GM23338 (cell line): ENCODE measurements around the gene DDR2. TPM values are rescaled to one million over a fixed set of nuclear protein-coding genes. Genes with fewer than 3 reads are reported as not detected.

ENCODE experiments used
- ATAC-seq: fragments of 200-7000 bp; cut with Tn5 transposase; 3 replicates; pipeline ENCODE4 v1.9.1; 2020
- DNase-seq: peaks from one replicate; pipeline ENCODE4 v3.0.0-alpha.2; 2015; ENCODE audit warnings: low spot score
- H2AFZ ChIP-seq: fragments of 200-600 bp; sonication (generic); 2 replicates; pipeline ENCODE4 v1.8.0; 2016; ENCODE audit warnings: antibody characterized with exemption, mild to moderate bottlenecking, moderate library complexity
- H3F3A ChIP-seq: fragments of 200-600 bp; sonication (generic); replicated peaks from 2 replicates; pipeline ENCODE4 v1.8.0; 2017; ENCODE audit warnings: antibody characterized with exemption, mixed run types, low read depth
- H3K27ac ChIP-seq: fragments of 200-600 bp; sonication (generic); 2 replicates; pipeline ENCODE4 v1.6.1; 2016; ENCODE audit warnings: low read depth
- H3K27me3 ChIP-seq: fragments of 200-600 bp; sonication (generic); 2 replicates; pipeline ENCODE4 v1.8.0; 2016; ENCODE audit warnings: mild to moderate bottlenecking, mixed run types, moderate library complexity; ENCODE audit not compliant: insufficient read depth
- H3K36me3 ChIP-seq: fragments of 200-600 bp; sonication (generic); 2 replicates; pipeline ENCODE4 v1.8.0; 2016; ENCODE audit warnings: mild to moderate bottlenecking; ENCODE audit not compliant: insufficient read depth
- H3K4me1 ChIP-seq: fragments of 200-600 bp; sonication (generic); 2 replicates; pipeline ENCODE4 v1.8.0; 2016; ENCODE audit warnings: mild to moderate bottlenecking, moderate library complexity; ENCODE audit not compliant: insufficient read depth
- H3K4me2 ChIP-seq: fragments of 200-600 bp; sonication (generic); 2 replicates; pipeline ENCODE4 v1.7.1; 2017; ENCODE audit warnings: mixed run types
- H3K4me3 ChIP-seq: fragments of 200-600 bp; sonication (generic); 2 replicates; pipeline ENCODE4 v1.6.1; 2016; ENCODE audit warnings: mixed run types
- H3K79me2 ChIP-seq: fragments of 200-600 bp; sonication (generic); replicated peaks from 2 replicates; pipeline ENCODE4 v1.8.0; 2017; ENCODE audit warnings: mild to moderate bottlenecking; ENCODE audit not compliant: insufficient read depth
- H3K9me2 ChIP-seq: fragments of 200-600 bp; sonication (generic); 2 replicates; pipeline ENCODE4 v1.8.0; 2017; ENCODE audit not compliant: insufficient read depth
- H4K20me1 ChIP-seq: fragments of 200-600 bp; sonication (generic); replicated peaks from 2 replicates; pipeline ENCODE4 v1.8.0; 2017; ENCODE audit warnings: mild to moderate bottlenecking; ENCODE audit not compliant: insufficient read depth
- H3K27ac Mint-ChIP-seq: 2 replicates; pipeline ENCODE4 v1.8.0; 2020; ENCODE audit warnings: inconsistent platforms, mild to moderate bottlenecking, moderate library complexity, mixed read lengths
- H3K27me3 Mint-ChIP-seq: 3 replicates; pipeline ENCODE4 v1.8.0; 2022; ENCODE audit warnings: low read depth, mild to moderate bottlenecking, moderate library complexity, mixed read lengths, inconsistent platforms; ENCODE audit not compliant: insufficient read depth, poor library complexity
- H3K36me3 Mint-ChIP-seq: 3 replicates; pipeline ENCODE4 v1.8.0; 2021; ENCODE audit warnings: low read depth, mild to moderate bottlenecking, inconsistent platforms, moderate library complexity, mixed read lengths
- H3K4me1 Mint-ChIP-seq: 3 replicates; pipeline ENCODE4 v1.8.0; 2020; ENCODE audit warnings: mild to moderate bottlenecking, inconsistent platforms, mixed read lengths
- H3K4me3 Mint-ChIP-seq: 3 replicates; pipeline ENCODE4 v1.8.0; 2021; ENCODE audit warnings: moderate library complexity, mild to moderate bottlenecking, inconsistent platforms, mixed read lengths
- H3K9me3 Mint-ChIP-seq: 3 replicates; pipeline ENCODE4 v1.8.0; 2020; ENCODE audit warnings: moderate library complexity, mild to moderate bottlenecking, inconsistent platforms, mixed read lengths
- CREB1 ChIP-seq: fragments of 250-450 bp; sonication (Bioruptor Pico); IDR thresholded peaks from 2 replicates; pipeline ENCODE4 v1.5.0; 2020; ENCODE audit warnings: low read depth, mild to moderate bottlenecking, moderate library complexity
- CTCF ChIP-seq, 2 experiments: fragments of 200-600 bp in 1 of 2; sonication (generic) in 1 of 2; conservative IDR thresholded peaks; 2 replicates each; pipeline versions ENCODE4 v1.5.1 to v1.6.1; 2016 to 2017; ENCODE audit warnings: antibody characterized with exemption in 2 of 2, low read depth in 2 of 2, mild to moderate bottlenecking in 2 of 2, moderate library complexity in 1 of 2
- ETS1 ChIP-seq: IDR thresholded peaks from 2 replicates; pipeline ENCODE4 v1.6.1; 2016; ENCODE audit warnings: antibody characterized with exemption
- EZH2 ChIP-seq: fragments of 200-600 bp; sonication (generic); IDR thresholded peaks from one replicate; pipeline ENCODE4 v1.8.0; 2017; ENCODE audit warnings: antibody characterized with exemption, mild to moderate bottlenecking, low read depth; ENCODE audit not compliant: unreplicated experiment
- EZH2phosphoT487 ChIP-seq: fragments of 200-600 bp; sonication (generic); IDR thresholded peaks from one replicate; pipeline ENCODE4 v1.8.1; 2018; ENCODE audit warnings: antibody characterized with exemption; ENCODE audit not compliant: unreplicated experiment
- JUNB ChIP-seq: IDR thresholded peaks from one replicate; pipeline ENCODE4 v1.6.1; 2016; ENCODE audit warnings: antibody characterized with exemption; ENCODE audit not compliant: unreplicated experiment
- NANOG ChIP-seq: IDR thresholded peaks from 2 replicates; pipeline ENCODE4 v1.6.1; 2016; ENCODE audit warnings: antibody characterized with exemption, borderline replicate concordance
- POLR2AphosphoS5 ChIP-seq: IDR thresholded peaks from 2 replicates; pipeline ENCODE4 v1.6.1; 2016; ENCODE audit warnings: antibody characterized with exemption, low read depth
- REST ChIP-seq: IDR thresholded peaks from one replicate; pipeline ENCODE4 v1.6.1; 2018; ENCODE audit warnings: antibody characterized with exemption; ENCODE audit not compliant: unreplicated experiment
- STAT1 ChIP-seq: IDR thresholded peaks from one replicate; pipeline ENCODE4 v1.6.1; 2016; ENCODE audit warnings: antibody characterized with exemption; ENCODE audit not compliant: unreplicated experiment
- ZNF114 ChIP-seq: fragments of 250-450 bp; sonication (Bioruptor Pico); IDR thresholded peaks from 2 replicates; pipeline ENCODE4 v1.5.0; 2020; ENCODE audit warnings: mild to moderate bottlenecking, moderate library complexity
- ZNF331 ChIP-seq: fragments of 250-450 bp; sonication (Bioruptor Pico); IDR thresholded peaks from 2 replicates; pipeline ENCODE4 v1.5.0; 2020; ENCODE audit warnings: low read depth, mild to moderate bottlenecking, moderate library complexity
- ZNF462 ChIP-seq: fragments of 250-450 bp; sonication (Bioruptor Pico); IDR thresholded peaks from 2 replicates; pipeline ENCODE4 v1.5.0; 2020; ENCODE audit warnings: mild to moderate bottlenecking, moderate library complexity
- polyA plus RNA-seq: library from polyadenylated mRNA; unstranded; fragments of >200 nt; fragmentation: Nextera tagmentation; extraction: Ambion mirVana; gene quantifications from 2 replicates; pipeline ENCODE4 v1.2.1, GENCODE V29; 2016
- total RNA-seq: library from RNA; depleted of rRNA; stranded (reverse); fragments of >200 nt; shearing (Covaris generic); gene quantifications from 2 replicates; pipeline ENCODE4 v1.2.3, GENCODE V29; 2014

The DDR2 gene
- total and polyA plus RNA-seq, 2 experiments from 2014 or later, result 0.66 to 1.8 TPM

- Histone ChIP-seq H3K79me2 (no peaks in the 10 kb centered on the region), H3K4me1 (no peaks in the 10 kb centered on the region), H3K27me3 (no peaks in the 10 kb centered on the region), H3K4me2 (no peak overlapping the region), H3K36me3 (no peaks in the 10 kb centered on the region), H2AFZ (no peak overlapping the region), H4K20me1 (no peaks in the 10 kb centered on the region), H3K4me3 (no peak overlapping the region), H3F3A (no peaks in the 10 kb centered on the region), H3K9me2 (no peaks in the 10 kb centered on the region), H3K27ac (no peak overlapping the region)
- Mint-ChIP-seq H3K9me3 (no peaks in the 10 kb centered on the region), H3K27me3 (peaks cover 1% of the 10 kb centered on the region), H3K36me3 (no peaks in the 10 kb centered on the region), H3K4me3 (no peak overlapping the region), H3K4me1 (no peaks in the 10 kb centered on the region), H3K27ac (no peak overlapping the region)
- TF ChIP-seq STAT1, result no peak
- no peak for TF ChIP-seq JUNB
- TF ChIP-seq ZNF331, result no peak
- TF ChIP-seq REST, result no peak
- no peak for TF ChIP-seq CREB1 (CRISPR knock-in tag)
- TF ChIP-seq CTCF (conservative IDR thresholded peaks at IDR 0.05; ENCODE audit: low read depth in 2 of 2), result no peak
- TF ChIP-seq ETS1, result no peak
- TF ChIP-seq NANOG, result no peak
- no peak for TF ChIP-seq ZNF462 (CRISPR knock-in tag)
- TF ChIP-seq POLR2AphosphoS5, result no peak
- no peak for TF ChIP-seq ZNF114 (CRISPR knock-in tag)
- TF ChIP-seq EZH2phosphoT487, result no peak
- no peak for TF ChIP-seq EZH2
- DNase-seq, result no peak
- no peak for ATAC-seq
Observed at GRCh38 chr1:162719678-162720077, 87.4 kb downstream of the DDR2 start.
